Measurements from ENCODE around the gene POLD4. TPM values are rescaled to one million over a fixed set of nuclear protein-coding genes. Genes with fewer than 3 reads are reported as not detected.

Gene POLD4
- total and polyA plus RNA-seq, 4 donors: 18.8 to 246 (median 86.0) TPM

DNA sequence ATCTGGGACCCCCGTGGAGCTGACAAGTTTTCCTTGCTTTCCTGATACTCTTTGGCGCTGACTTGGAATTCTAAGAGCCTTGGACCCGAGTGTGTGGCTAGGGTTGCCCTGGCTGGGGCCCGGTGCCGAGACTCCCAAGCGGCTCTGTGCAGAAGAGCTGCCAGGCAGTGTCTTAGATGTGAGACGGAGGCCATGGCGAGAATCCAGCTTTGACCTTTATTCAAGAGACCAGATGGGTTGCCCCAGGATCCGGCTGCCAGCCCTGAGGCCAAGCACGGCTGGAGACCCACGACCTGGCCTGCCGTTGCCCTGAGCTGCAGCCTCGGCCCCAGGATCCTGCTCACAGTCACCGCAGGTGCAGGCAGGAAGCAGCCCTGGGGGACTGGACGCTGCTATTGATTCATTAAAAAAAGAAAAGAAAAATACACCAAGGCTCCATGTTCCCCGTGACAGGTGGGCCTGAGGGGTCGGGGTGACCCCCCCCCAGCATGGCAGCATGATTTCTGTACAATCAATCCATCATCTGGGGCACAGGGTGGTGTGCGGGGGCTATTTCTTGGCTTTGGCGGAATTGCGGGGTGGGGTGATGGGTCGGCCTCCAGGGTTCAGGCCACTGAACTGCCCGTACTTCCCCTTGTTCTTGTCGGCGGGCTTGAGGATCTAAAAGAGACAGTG lies 44.8 kb upstream of the POLD4 start:
- H3K9me3 ChIP-seq (ENCODE audit: control insufficient read depth in 4 of 4, low read length in 3 of 4): no peaks in the 10 kb centered on the region
- TF ChIP-seq, protein P1, sequence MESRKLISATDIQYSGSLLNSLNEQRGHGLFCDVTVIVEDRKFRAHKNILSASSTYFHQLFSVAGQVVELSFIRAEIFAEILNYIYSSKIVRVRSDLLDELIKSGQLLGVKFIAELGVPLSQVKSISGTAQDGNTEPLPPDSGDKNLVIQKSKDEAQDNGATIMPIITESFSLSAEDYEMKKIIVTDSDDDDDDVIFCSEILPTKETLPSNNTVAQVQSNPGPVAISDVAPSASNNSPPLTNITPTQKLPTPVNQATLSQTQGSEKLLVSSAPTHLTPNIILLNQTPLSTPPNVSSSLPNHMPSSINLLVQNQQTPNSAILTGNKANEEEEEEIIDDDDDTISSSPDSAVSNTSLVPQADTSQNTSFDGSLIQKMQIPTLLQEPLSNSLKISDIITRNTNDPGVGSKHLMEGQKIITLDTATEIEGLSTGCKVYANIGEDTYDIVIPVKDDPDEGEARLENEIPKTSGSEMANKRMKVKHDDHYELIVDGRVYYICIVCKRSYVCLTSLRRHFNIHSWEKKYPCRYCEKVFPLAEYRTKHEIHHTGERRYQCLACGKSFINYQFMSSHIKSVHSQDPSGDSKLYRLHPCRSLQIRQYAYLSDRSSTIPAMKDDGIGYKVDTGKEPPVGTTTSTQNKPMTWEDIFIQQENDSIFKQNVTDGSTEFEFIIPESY (IDR thresholded peaks at IDR 0.05): no peak
- TF ChIP-seq HNF4G (IDR thresholded peaks at IDR 0.05) (no peak), NR2F2 (IDR thresholded peaks at IDR 0.05) (no peak), SP1 (IDR thresholded peaks at IDR 0.05) (no peak), HNF4A (conservative IDR thresholded peaks at IDR 0.05) (no peak), RAD21 (IDR thresholded peaks at IDR 0.05) (no peak), TAF1 (conservative IDR thresholded peaks at IDR 0.05) (no peak), CTCF (IDR thresholded peaks at IDR 0.05; ENCODE audit: low read depth, low read length, missing input control) (no peak)
- TF ChIP-seq, protein P2, sequence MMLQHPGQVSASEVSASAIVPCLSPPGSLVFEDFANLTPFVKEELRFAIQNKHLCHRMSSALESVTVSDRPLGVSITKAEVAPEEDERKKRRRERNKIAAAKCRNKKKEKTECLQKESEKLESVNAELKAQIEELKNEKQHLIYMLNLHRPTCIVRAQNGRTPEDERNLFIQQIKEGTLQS (IDR thresholded peaks at IDR 0.05): no peak
- TF ChIP-seq, protein P3, sequence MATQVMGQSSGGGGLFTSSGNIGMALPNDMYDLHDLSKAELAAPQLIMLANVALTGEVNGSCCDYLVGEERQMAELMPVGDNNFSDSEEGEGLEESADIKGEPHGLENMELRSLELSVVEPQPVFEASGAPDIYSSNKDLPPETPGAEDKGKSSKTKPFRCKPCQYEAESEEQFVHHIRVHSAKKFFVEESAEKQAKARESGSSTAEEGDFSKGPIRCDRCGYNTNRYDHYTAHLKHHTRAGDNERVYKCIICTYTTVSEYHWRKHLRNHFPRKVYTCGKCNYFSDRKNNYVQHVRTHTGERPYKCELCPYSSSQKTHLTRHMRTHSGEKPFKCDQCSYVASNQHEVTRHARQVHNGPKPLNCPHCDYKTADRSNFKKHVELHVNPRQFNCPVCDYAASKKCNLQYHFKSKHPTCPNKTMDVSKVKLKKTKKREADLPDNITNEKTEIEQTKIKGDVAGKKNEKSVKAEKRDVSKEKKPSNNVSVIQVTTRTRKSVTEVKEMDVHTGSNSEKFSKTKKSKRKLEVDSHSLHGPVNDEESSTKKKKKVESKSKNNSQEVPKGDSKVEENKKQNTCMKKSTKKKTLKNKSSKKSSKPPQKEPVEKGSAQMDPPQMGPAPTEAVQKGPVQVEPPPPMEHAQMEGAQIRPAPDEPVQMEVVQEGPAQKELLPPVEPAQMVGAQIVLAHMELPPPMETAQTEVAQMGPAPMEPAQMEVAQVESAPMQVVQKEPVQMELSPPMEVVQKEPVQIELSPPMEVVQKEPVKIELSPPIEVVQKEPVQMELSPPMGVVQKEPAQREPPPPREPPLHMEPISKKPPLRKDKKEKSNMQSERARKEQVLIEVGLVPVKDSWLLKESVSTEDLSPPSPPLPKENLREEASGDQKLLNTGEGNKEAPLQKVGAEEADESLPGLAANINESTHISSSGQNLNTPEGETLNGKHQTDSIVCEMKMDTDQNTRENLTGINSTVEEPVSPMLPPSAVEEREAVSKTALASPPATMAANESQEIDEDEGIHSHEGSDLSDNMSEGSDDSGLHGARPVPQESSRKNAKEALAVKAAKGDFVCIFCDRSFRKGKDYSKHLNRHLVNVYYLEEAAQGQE (IDR thresholded peaks at IDR 0.05): no peak
- no peak for DNase-seq (ENCODE audit: low spot score)
- H3K36me3 ChIP-seq (ENCODE audit: control insufficient read depth in 4 of 4, insufficient read depth in 3 of 4, low read depth in 1 of 4, low read length in 3 of 4): peaks cover 20 to 36% (median 22%) of the 10 kb centered on the region in 4 donors
- no peaks in the 10 kb centered on the region for H3K27me3 ChIP-seq (ENCODE audit: control insufficient read depth in 4 of 4, insufficient read depth in 4 of 4, low read length in 3 of 4)
- H3K27ac ChIP-seq (ENCODE audit: low read depth in 1 of 2, low read length in 2 of 2): no peak overlapping the region
- no peak overlapping the region for H3K4me3 ChIP-seq (ENCODE audit: low read depth in 1 of 3, low read length in 3 of 3)
- no peak overlapping the region for H3K9ac ChIP-seq (ENCODE audit: low read depth in 1 of 2, low read length in 2 of 2)
- 88% methylated on average over 24 of the region's 24 CpGs for whole genome bisulfite sequencing
- peaks cover 10 to 35% (median 19%) of the 10 kb centered on the region in 4 donors for H3K4me1 ChIP-seq (ENCODE audit: control insufficient read depth in 4 of 4, insufficient read depth in 4 of 4, low read length in 3 of 4)

GRCh38 chr11:67397536-67397935 lies 44.2 kb upstream of the POLD4 start:
- Histone ChIP-seq H3K27me3 (ENCODE audit: control insufficient read depth in 4 of 4, insufficient read depth in 4 of 4, low read length in 3 of 4) (no peaks in the 10 kb centered on the region), H3K36me3 (ENCODE audit: control insufficient read depth in 4 of 4, insufficient read depth in 3 of 4, low read depth in 1 of 4, low read length in 3 of 4) (peaks cover 20 to 36% (median 22%) of the 10 kb centered on the region in 4 donors), H3K27ac (ENCODE audit: low read depth in 1 of 2, low read length in 2 of 2) (no peak overlapping the region), H3K9me3 (ENCODE audit: control insufficient read depth in 4 of 4, low read length in 3 of 4) (no peaks in the 10 kb centered on the region), H3K4me3 (ENCODE audit: low read depth in 1 of 3, low read length in 3 of 3) (no peak overlapping the region), H3K9ac (ENCODE audit: low read depth in 1 of 2, low read length in 2 of 2) (no peak overlapping the region), H3K4me1 (ENCODE audit: control insufficient read depth in 4 of 4, insufficient read depth in 4 of 4, low read length in 3 of 4) (peaks cover 8 to 37% (median 21%) of the 10 kb centered on the region in 4 donors)
- no peak for DNase-seq (ENCODE audit: low spot score)
- WGBS: 89% methylated on average over 6 of the region's 6 CpGs
- TF ChIP-seq JUND (IDR thresholded peaks at IDR 0.05): no peak
- TF ChIP-seq GABPA (IDR thresholded peaks at IDR 0.05 in 1 of 2, conservative IDR thresholded peaks at IDR 0.05 in 1 of 2): no peak
- TF ChIP-seq FOXA1 (IDR thresholded peaks at IDR 0.05): no peak
- TF ChIP-seq, protein P2 (IDR thresholded peaks at IDR 0.05): no peak
- TF ChIP-seq NR2F2 (IDR thresholded peaks at IDR 0.05): no peak
- no peak for TF ChIP-seq HNF4G (IDR thresholded peaks at IDR 0.05)
- TF ChIP-seq SP1 (IDR thresholded peaks at IDR 0.05): no peak
- TF ChIP-seq, protein P3 (IDR thresholded peaks at IDR 0.05): no peak
- TF ChIP-seq RAD21 (IDR thresholded peaks at IDR 0.05): no peak
- TF ChIP-seq FOXA2 (IDR thresholded peaks at IDR 0.05): no peak
- no peak for TF ChIP-seq MAX (IDR thresholded peaks at IDR 0.05)
- TF ChIP-seq TAF1 (conservative IDR thresholded peaks at IDR 0.05): no peak
- no peak for TF ChIP-seq HNF4A (conservative IDR thresholded peaks at IDR 0.05)
- no peak for TF ChIP-seq RXRA (IDR thresholded peaks at IDR 0.05)
- no peak for TF ChIP-seq EGR1 (IDR thresholded peaks at IDR 0.05; ENCODE audit: low read depth in 2 of 2)
